Stimulated activated CD8-positive, alpha-beta memory T cell treated with anti-CD3 and anti-CD28 coated beads, Interleukin-7, amount 100 ng/mL, for 48 hours (primary cell): ENCODE results near the gene SF3B5.
"Not testable (repeated sequence)": the region's sequence is repeated elsewhere in the genome, so short reads cannot be mapped to it uniquely, and the experiment has no call there.

Source experiments
- DNase-seq, 2 donors: peaks; one replicate each; pipeline ENCODE4 v3.0.0-alpha.2; 2020; ENCODE audit warnings: low read depth in 1 of 2; ENCODE audit errors: extremely low read depth in 1 of 2

The SF3B5 gene

GRCh38 chr6:144106206-144106605 is 10.8 kb upstream of the SF3B5 start:
- no peak for DNase-seq

- no peak for DNase-seq
Measured at GRCh38 chr6:144104898-144105487, 9.6 kb upstream of the SF3B5 start.

GRCh38 chr6:144104488-144104887 is 9.1 kb upstream of the SF3B5 start:
- no peak for DNase-seq

- no peak for DNase-seq
Measured at GRCh38 chr6:144103026-144103563, 7.7 kb upstream of the SF3B5 start.

DNA sequence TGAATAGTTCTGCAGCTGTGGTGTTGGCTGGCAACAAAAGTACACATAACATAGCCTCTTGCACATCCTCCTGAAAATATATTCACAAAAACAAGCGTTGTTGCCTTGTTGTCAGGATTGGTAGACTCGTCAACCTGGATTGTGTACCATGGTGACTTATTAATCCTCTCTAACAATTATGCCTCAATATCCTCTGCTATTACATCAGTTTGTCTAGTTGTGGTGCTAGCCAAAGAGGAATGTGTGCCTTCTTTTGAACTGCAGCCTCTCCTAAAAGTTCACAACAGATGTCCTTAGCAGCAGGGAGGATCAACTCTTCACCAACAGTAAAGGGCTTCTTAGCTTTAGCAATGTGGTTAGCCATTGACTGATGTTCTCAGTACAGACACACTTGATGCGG is 3.6 kb upstream of the SF3B5 start:
- DNase-seq, result no peak

- no peak for DNase-seq
Measured at GRCh38 chr6:144094731-144095133, 641 bp downstream of the SF3B5 start.

DNA sequence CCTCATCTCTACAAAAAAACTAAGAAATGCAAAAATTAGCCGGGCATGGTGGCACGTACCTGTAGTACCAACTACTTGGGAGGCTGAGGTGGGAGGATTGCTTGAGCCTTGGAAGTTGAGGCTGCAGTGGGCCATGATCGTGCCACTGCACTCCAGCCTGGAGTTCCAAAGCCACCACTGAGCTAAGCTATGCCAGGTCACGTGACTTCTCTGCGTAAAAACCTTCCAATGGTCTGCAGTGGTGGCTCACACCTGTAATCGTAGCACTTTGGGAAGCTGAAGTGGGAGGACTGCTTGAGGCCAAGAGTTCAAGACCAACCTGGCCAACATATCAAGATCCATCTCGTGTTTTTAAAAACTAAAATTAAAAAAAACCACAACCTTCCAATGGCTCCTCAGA is 1.7 kb downstream of the SF3B5 start:
- no peak for DNase-seq

DNA sequence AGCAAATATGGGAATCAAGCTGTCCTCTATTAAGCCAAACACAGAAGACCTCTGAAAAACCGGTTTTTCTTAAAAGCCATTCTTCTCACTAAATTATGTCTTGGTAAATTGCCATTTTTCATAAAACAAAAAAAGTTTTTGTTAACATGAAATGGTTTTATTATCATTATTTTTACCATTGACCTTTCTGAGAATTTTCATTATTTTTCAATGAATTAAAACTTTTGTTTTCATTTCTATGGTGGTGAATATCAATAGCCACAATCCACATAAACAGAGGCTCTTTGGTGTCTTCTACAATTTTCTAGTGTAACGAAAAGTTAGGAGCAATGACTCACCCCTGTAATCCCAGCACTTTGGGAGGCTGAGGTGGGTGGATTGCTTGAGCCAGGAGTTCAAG is 2.1 kb downstream of the SF3B5 start:
- DNase-seq, result no peak

- DNase-seq, result no peak
Measured at GRCh38 chr6:144090384-144090783, 5.0 kb downstream of the SF3B5 start.

GRCh38 chr6:144087789-144088426 is 7.5 kb downstream of the SF3B5 start:
- DNase-seq, result no peak

DNA sequence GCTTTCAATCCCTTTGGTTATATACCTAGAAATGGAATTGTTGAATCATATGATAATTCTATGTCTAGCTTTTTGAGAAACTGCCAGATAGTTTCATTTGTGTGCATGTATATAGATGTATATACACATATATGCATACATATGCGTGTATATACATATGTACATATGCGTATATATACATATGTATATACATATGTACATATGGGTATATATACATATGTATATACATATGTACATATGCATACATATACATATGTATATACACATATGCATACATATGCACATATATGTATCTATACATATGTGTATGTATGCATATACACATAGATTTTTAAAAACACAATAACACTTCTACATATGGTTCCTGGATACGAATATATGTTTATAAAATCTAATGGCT is 8.4 kb downstream of the SF3B5 start:
- DNase-seq, result no peak

DNA sequence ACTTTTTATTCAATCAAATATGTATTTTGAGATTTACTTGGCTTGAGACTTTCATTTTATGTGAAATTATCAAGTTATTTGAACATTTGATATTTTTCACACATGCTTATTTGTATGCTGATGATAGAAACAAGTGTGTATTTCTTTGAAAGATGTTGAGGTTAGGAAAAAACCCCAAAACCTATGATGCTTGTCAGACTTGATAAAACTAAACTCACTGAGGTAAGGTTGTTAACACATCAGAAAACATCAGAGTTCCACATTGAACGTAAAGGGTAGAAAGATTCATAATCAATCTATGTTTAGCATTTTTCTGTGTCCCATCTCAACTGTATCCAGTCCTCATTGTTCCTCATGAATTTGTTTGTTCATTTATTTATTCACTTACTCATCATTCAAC is 12.2 kb downstream of the SF3B5 start:
- DNase-seq, result no peak

GRCh38 chr6:144082412-144082811 is 13.0 kb downstream of the SF3B5 start:
- not testable (repeated sequence) for DNase-seq

- no peak for DNase-seq
Measured at GRCh38 chr6:144077871-144078270, 17.5 kb downstream of the SF3B5 start.

DNA sequence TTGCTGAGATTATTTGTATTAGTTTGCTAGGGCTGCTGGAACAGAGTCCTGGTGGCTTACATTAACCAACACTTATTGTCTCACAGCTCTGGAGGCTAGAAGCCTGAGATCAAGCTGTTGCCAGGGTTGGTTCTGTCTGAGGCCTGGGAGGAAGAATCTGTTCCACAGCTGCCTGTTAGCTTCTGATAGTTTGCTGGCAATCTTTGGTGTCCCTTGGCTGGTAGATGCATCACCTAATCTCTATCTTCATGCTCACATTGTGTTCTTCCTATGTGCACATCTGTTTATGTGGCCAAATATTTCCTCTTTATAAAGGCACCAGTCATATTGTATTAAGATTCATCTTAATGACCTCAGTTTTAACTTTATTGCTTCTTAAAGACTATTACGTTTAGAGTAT is 19.5 kb downstream of the SF3B5 start:
- DNase-seq, result no peak

DNA sequence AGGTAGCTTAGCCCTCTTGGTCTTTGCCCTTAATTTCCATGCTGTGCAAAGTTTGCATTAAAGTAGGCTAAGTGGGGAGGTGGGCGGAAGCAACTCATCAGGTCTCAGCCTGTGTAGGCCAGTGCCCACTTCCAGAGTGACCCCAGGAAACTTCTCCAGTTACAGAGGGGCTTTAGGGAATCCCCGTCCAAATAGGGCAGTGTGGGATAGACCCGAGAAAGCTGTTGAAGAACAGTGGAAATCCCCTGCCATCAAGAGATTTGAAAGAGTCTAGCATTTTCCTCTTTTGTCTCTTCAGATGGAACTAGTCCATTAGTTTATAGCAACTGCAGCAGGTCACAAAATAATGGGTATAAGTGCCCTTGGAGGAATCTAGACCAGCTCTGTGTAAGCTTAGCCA is 20.2 kb downstream of the SF3B5 start:
- no peak for DNase-seq

- no peak for DNase-seq
Measured at GRCh38 chr6:144073024-144073423, 22.3 kb downstream of the SF3B5 start.

GRCh38 chr6:144069506-144069905 is 25.9 kb downstream of the SF3B5 start:
- no peak for DNase-seq

DNA sequence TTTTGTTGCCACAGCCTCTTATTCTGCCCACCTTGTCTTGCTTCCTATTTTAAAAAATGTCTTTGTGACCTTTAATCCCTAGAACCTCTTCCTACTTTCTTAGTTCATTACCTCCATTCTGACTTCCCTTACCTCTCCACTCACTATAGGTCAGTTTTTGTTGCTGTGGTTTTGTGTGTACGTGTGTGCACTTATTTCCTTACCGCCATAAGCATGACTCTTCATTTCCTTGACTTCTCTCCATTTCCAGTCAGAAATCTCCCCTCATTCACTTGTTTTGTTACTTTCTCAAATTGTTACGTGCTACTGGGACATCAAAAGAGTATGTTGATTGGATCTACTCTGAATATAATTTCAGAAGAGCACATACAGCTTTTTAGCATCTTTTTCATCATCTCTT is 26.6 kb downstream of the SF3B5 start:
- DNase-seq, result no peak

- no peak for DNase-seq
Measured at GRCh38 chr6:144066741-144067484, 28.5 kb downstream of the SF3B5 start.

GRCh38 chr6:144066255-144066654 is 29.1 kb downstream of the SF3B5 start:
- no peak for DNase-seq

- no peak for DNase-seq
Measured at GRCh38 chr6:144065213-144065660, 30.1 kb downstream of the SF3B5 start.
